SK-N-MC (cell line): ENCODE data around the gene CTTNBP2NL.
A peak's percentile ranks its signal among the peaks of the same experiment; 100 is the strongest.

Source experiments
- EZH2 ChIP-seq: fragments of 200-600 bp; sonication (generic); IDR thresholded peaks from one replicate; pipeline ENCODE4 v1.6.1; 2017; ENCODE audit warnings: antibody characterized with exemption
- POLR2AphosphoS5 ChIP-seq: IDR thresholded peaks from 2 replicates; pipeline ENCODE4 v1.6.1; 2012; ENCODE audit warnings: mild to moderate bottlenecking, low read depth, low read length, borderline replicate concordance

DNA sequence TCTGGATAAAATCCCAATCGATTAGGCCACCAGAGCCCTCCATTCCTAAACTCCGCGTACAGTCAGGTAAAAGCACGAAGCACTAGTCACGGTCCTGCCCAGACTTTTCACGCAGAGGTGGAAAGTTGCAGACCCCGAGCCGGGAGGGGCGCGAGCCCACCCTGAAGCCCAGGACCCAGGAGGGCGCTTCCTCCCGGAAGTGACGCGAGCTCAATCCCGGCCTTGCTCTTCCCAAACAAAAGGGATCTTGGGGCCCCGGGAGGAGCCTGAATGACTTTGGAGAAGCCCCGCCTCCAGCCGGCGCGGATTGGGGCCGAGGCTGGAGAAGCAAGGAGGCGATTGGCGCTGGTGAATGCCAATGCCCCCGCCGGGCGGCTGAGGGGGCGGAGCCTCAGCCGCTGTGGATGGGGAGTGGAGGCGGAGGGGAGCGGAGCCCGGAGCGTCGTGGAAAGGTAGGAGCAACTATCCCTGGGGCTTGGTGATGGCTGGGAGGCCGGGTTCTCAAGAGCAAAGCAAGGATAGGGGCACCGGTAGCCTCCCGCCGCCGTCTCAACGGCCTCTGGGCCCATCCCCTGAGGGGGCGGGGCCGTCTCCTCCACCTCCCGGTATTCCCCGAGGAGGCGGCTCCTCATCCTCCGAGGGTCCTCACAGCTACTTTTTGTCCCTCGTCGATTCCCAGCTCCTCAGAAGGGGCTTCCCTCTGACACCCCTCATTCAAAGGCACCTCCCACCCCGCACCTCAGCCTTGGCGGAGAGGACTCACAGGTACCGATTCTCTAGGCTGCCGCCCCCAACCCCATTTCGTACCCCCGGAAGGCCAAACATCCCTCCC, at the start of gene CTTNBP2NL:
- TF ChIP-seq POLR2AphosphoS5: peak; percentile 94
- no peak for TF ChIP-seq EZH2
